Activated T-cell treated with anti-CD3 and anti-CD28 coated beads for 24 hours (primary cell): ENCODE measurements around the gene RALGAPB.
"Not testable (repeated sequence)": the region's sequence is repeated elsewhere in the genome, so short reads cannot be mapped to it uniquely, and the experiment has no call there.

Experiments
- DNase-seq: peaks from one replicate; pipeline ENCODE4 v3.0.0-alpha.2; 2020; ENCODE audit warnings: low read depth

The RALGAPB gene

DNA sequence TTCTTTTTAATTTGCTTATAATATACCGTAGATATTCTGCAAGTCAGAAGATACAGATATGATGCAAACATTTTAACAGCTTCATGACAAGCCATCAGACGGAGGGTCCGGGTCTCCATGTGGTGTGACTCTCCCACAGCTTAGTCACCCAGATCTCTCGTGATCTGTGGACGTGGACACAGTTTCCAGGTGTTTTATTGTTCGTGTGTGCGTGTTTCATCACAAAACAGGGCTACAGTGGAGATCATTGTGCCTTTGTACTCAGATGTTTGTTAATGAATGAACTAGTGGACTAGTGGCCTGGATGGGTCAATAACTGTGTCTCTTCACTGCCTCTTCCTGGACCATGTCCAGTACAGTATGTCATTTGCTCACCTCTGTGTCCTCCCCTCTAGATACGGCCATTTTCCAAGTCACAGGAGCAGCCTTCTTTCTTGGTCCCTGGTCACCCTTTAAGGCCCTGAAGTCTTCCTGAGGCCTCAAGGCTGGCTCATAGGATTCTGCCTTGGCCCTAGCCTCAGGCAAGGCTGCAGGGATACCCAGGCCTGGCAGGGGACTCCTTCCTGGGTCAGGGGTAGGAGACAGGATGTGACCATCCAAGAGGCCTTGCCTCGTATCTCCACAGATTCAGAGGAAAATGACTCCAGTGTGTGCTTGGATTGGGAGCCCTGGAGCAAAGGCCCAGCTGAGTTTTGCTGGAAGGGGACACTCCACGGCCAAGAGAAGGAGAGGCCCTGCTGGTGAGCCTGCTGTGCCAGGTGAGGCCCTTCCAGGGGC lies 112.9 kb downstream of the RALGAPB start:
- no peak for DNase-seq

DNA sequence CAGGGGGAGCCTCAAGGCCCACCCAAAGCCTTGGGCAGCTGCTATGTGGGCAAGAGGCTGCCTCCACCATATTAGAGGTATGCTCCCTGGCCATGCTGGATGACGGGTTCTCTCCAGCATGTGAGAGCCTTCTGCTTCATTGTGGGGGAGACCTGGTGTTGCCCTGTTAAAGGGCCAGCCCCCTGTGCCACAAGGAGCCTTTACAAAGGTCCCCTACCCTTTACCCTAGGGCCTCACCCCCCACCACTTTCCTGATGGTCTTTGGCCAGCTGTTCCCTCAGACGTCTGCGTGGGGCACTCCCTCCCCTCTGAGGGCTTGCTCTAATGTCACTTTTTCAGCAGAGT lies 113.5 kb downstream of the RALGAPB start:
- no peak for DNase-seq

DNA sequence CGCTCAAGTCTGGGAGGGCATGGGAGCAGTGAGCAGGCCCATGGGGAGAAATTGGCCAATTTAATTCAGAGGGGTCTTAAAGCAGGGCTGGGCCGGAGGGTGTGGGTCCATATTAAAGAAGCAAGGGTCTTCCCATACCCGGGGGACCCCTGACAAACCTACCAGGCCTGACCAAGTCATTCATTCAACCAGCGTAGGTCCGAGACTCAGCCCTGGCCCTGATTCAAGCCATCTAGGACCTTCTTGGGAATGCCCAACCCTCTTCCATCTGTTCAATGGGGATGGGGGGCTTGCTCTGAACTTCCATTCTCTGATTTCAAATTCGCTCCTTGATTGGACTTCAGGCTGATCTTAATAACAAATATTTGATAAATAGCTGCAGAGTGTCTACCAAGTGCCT lies 115.7 kb downstream of the RALGAPB start:
- DNase-seq = no peak

DNA sequence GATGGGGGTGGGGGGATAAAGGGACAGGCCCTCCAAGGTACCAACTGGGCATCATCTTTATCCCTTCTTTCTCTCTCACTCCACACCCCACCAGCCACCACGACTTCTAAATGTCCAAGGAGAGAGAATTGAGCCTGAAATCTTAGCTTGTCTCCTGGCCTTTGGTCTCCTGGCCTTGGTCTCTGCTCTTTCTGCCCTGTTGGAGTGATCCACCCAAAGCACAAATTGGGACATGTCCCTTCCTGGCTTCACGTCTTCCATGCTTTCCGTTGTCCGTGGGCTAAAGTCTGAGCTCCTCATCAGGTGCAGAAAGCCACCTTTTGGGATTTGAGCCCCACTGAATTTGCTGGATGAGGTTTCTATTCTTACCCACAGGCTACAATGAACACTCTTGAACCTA lies 116.7 kb downstream of the RALGAPB start:
- DNase-seq = no peak

DNA sequence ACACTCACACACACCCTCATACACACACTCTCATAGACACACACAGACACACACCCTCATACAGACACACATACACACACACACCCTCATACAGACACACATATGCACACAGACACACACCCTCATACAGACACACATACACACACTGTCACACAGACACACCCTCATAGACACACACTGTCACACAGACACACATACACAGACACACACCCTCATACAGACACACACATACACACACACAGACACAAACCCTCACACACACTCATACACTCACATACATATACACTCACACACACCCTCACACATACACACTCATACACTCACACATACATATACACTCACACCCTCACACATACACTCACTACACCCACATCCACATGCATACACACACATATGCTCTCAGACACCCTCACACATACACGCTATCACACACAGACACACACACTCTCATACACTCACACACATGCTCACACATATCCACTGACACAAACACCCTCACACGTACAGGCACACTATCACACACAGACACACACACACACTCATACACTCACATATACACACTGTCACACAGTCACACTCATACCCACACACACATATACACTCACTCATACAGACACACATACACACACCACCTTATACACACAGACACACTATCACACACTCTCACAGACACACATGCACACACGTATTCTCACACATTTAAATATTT lies 117.5 kb downstream of the RALGAPB start:
- no peak for DNase-seq

DNA sequence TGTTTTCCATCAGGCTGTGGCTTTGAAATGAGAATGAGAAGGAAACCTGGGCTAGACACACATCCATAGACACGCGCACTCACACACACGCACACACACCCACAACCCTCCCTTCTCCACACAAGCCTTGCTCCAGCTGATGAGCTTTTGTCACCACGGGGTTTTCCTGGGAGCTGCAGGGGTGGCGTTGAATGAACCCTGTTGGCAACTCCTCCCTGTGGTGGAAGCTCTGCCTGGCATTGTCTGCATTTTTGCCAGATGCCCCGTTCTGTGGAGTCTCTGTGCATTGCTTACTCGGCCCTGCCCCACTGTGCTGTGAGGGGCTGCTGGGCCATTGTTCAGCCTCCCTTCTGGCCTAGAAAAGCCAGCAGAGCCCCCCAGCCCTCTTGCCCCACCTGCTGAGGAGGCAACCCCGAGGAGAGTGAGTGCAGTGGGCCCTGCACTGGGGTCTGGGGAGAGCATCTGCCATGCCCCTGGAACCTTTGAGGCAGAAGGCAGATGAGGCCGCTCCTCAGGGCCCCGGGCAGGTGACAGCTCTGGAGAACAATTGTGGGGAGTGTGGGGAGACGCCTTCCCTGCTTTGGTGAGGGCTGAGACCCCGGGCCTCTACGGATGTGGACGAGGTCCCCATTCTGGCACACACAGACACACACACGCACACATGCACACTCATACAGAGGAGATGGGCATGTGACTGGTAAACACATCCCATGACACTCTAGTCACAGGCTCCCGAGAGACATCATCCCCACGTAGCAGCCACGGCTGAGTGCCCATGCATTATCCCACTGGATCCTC lies 118.2 kb downstream of the RALGAPB start:
- DNase-seq = no peak

DNA sequence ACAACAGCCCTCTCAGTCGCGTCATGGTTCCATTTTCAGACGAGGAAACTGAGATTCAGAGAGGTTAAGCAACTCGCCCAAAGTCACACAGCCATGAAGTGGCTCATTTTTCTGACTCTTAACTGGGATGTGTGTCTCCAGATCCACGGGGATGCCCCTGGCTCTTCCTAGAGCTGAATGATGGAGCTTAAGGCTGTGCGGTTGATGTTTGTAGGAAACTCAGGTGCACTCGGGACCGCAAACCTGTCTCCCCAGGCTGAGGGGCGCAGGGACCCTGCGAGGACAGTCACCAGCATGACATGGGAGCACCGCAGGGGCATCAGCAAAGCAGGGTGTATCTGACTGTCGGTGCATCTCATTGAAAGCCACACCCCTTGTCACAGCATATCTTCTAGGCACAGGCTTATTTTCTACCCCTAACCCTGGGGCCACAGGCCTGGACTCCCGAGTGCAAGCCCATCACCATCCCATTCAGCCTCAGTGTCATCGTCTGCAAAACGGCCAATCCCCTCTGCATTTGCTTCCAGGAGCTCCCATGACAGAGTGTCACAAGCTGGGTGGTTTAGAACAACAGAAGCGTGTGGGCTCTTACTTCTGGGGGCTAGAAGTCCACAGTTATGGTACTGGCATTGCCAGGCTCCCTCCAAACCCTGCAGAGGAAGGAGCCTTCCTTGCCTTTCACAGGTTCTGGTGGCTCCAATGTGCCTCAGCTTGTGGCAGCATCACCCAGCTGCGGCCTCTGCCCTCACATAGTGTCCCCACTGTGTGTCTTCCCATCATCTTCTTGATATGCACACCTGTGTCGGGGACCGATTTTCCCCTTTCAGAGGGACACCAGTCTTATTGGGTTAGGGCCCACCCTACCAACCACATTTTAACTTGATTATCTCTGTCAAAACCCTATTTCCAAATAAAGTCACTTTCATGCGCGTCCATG lies 119.1 kb downstream of the RALGAPB start:
- DNase-seq = no peak

DNA sequence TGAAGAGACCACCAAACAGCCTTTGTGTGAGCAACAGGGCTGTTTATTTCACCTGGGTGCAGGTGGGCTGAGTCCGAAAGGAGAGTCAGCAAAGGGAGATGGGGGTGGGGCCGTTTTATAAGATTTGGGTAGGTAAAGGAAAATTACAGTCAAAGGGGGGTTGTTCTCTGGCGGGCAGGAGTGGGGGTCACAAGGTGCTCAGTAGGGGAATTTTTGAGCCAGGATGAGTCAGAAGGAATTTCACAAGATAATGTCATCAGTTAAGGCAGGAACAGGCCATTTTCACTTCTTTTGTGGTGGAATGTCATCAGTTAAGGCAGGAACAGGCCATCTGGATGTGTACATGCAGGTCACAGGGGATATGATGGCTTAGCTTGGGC lies 119.8 kb downstream of the RALGAPB start:
- DNase-seq = not testable (repeated sequence)

DNA sequence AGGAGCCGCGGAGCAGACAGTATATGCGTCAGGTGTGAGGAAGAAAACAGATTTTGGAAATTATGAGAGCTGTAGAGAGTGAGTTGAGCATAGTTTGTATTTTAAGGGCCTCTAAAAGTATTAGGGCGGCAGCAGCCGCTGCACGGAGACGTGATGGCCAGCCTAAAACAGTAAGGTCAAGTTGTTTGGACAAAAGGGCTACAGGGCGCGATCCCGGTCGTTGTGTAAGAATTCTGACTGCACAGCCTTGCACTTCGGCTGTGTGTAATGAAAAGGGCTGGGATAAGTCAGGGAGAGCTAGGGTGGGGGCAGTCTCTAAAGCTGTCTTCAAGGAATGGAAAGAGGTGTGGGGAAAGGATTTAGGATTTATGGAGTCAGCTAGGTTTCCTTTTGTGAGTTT lies 121.6 kb downstream of the RALGAPB start:
- not testable (repeated sequence) for DNase-seq

DNA sequence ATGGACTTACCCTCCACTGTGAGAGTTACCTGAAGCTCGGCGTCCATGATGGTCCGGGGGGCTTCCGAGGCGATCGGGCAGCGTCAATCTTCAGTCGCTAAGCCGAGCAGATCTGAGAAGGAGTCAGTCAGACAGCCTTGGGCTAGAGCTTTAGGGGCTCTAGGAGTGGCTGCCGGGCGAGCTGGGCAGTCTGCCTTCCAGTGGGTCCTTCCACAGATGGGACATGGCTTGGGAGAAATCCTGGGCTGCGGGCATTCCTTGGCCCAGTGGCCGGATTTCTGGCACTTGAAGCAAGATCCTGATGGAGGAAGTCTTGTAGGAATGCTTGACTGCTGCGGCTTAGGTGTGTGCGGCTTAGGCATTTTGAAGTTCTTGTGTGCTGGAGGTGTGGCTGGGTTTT lies 123.2 kb downstream of the RALGAPB start:
- DNase-seq = not testable (repeated sequence)

DNA sequence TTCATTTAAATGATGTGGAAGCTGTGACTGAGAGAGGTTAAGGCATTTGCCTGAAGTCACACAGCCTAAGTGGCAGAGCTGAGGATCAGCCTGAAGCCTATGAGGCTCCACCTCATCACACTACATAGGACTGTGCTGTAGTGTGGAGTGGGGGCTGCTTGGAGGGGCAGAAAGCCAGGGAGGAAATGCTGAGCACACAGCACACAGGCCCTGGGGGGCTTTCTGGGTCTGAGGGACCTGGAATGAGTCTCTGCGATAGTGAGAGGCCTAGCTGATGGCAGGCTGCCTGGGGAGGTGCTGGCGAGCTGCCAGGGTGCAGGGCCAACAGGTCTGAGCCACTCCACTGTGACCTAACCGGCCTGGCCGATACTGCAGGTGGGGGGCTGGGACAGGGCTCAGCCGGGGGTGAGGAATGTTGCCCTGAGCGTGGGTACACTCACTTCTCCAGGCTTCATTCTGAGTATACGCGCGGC lies 126.8 kb downstream of the RALGAPB start:
- DNase-seq = no peak

DNA sequence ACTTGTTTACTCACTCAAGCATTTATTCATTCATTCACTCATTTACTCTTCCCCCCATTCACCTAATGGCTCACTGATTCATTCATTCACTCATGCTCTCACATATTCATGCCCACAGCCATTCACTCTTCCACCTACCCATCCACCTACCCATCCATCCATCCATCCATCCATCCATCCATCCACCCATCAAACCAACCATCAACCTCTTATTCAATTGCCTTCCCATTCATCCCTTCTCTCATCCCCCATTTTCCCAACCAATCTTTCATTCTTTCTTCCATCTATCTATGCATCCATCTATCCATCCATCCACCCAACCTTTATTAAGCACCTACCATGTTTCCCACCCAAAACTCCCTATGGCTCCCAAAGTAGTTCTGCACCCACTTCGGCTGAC lies 127.4 kb downstream of the RALGAPB start:
- DNase-seq = no peak

DNA sequence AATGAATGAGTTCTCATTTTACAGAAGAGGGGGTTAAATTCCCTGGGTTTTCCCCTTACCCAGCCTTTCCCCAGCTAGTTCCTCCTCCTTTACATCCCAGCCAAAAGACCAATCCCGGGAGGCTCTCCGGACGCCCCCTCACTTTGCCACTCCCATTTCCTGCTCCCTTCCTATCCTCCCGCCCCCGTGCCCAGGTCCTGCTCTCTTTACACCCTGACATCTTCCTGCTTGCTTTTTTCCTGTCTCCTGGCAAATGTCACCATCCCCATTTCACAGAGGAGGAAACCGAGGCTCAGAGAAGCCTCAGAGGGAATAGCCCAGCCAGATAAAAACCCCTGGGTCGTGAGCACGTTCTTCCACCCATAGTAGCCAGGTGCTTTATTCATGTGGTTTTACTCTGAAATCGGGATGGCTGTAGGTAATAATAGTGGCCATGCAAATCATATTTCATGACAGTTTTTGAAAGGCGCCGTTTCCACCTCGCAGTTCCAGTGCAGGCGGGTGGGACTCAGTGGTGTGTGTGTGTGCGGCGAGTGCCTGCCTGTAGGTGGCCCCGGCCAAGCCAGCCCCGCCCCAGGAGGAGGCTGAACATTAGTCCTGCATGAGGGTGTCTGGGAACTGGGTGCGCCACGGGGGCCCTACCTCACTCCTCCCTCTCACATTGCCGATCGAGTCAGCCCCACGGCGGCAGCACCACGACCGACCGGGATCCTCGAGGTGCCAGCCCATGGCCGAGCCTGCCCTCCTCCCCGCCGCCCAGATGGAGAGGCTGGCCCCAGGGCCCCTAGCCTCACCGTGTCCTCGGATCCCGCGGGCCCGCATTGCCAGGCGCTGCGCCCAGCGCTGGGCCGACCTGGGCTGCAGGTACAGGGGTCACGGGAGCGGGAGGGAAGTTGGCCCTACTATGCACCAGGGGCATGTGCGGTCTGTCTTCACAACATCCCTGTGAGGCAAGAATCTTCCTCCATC lies 128.9 kb downstream of the RALGAPB start, which contains the start of gene ARHGAP40:
Gene ARHGAP40, plus strand, starts transcription at position 594 of the 969 bp plus-strand sequence.
- DNase-seq = peak; percentile 4

DNA sequence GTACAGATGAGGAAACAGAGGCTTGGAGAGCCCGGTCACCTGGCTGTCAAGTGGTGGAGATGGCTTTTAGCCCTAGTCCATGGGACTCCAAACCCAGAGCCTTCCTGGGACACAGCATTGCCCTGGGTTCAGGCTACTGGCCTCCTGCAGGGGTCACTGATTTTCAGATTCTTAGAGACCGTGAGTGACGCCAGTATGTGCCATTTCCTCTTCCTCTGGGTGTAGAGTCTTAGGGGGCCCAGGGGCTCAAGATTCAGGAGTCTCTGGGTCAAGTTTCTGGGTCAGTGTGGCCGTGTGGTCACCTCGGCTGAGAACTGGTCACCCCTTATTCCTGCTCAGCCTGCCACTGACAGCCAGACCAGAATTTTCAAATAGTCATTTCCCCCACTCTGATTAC lies 129.5 kb downstream of the RALGAPB start:
- no peak for DNase-seq

DNA sequence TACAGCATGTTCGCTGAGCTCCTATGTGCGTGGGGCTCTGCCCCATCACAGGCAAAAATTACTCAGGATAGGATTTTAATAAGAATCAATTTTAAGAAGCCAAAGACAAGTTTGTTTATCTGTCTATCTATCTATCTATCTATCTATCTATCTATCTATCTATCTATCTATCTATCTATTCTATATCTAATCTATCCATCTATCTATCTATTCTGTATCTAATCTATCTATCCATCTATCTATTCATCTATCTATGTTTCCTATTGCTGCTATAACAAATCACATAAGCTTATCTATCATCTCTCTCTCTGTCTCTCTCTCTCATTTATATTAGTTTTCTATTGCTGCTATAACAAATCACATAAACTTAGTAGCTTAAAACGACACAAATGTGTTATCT lies 130.6 kb downstream of the RALGAPB start:
- DNase-seq = no peak

DNA sequence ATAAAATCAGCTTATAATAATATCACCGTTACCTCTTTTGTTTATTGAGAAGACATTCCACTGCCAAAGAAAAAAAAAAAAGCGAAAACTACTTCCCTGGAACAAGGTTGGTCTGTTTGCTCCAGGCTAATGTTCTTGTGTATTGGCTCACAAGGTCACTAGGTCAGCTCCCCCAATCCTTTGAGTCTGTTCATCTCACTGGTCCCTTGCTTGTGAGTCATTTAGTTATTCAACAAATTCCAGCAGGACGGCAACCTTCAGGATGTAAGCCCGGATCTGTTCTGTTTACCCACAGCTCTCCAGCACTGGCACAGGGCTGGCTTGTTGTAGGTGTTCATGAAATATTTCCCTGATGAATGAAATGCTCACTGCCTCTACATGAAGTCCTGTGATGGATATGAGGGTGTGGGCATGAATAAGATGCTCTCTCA lies 132.2 kb downstream of the RALGAPB start:
- no peak for DNase-seq

DNA sequence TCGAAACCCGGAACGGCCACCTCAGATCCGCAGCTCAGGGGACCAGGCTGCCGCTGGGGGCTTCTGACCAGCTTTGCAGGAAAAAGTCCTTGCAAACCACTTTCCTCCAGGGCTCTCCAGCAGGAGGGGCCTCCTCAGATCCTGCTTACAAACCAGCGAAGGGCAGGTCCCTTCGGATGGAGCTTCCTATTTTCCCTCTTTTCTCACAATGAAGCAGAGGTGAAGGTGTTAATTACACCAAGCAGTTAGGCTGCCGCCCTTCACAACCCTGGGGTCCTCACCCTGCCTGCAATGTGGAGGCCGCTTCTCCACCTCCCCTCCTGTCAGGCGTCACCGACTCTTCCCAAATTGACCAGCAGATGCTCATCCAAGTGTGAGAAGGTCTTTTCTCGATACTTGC lies 134.7 kb downstream of the RALGAPB start:
- no peak for DNase-seq

DNA sequence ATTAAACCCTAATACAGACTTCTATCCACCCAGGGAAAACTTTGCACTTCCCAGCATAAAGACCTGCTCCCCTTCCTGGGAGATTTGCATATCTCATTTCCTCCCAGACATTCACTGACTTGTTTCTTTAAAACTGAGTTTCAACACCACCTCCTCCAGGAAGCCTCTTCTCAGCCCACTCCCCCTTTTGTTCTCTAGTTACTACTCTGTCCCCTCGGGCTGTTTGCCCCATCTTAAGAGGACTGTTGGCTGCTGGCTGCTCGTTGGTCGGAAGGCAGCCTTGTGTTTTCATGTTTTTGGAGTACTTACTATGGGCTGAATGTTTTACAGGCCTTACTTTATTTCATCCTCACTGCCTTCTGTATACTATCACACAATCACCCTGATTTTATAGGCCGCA lies 135.5 kb downstream of the RALGAPB start:
- DNase-seq = no peak

DNA sequence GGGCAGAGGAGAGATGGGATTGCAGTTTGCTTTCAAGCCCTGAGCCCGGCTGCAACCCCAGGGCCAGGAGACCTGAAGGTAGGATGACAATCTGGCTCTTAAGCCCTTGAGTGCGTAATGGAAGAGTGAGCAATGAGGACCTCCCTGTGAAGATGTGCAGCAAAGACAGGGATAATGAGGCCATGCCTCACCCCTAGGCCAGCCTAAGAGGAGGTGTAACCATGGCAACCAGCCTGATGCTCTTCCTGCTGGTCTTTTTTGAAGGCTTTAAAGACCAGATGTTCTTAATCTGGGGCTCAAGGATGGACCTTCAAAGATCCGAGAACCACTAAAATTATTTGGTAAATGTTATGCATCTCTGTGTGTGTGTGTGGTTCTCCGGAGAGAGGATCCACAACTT lies 137.2 kb downstream of the RALGAPB start:
- DNase-seq = no peak

DNA sequence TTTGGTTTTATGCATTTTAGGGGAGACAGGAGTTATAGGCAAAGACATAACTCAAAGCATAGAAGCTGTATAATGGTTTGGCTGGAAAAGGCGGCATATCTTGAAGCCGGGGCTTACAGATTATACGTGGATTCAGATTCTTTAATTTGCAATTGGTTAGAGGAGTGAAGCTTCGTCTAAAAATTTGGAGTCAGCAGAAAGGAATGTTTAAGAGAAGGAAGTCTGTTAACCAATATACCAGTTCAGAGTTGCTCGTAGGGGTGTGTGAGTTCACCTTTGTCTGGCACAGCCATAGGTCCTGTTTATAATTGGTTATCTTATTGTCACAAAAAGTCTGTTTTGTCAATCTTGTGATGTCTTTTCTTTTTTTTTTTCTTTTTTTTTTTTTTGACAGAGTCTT lies 137.9 kb downstream of the RALGAPB start:
- no peak for DNase-seq
